ENCODE measurements around the gene GRIA1.

The GRIA1 gene

DNA sequence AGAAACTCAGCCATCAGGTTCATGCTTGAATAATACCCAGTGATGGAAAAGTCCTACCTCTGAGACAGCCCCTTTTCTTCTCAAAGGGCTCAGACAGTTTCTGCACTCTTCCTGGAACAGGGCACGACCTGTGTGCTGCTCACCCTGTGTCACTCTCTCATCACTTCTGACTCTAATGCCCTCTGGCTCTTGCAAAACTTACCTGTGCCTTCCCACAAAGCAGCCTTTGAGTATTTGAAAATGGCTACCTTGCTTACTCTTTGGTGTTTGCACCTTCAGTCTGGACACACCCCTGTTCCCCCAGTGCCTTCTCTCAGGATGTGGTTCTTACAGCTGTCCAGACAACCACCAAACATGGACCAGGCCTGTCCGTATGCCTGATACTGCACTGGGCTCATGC, 171.4 kb downstream of the GRIA1 start:
- peaks cover 10% of the 10 kb centered on the region for H3K36me3 ChIP-seq (ENCODE audit: insufficient read depth, low read length)
- no peak overlapping the region for H3K4me3 ChIP-seq (ENCODE audit: low read length)
- no peak overlapping the region for H2AFZ ChIP-seq (ENCODE audit: low read depth, low read length)
- H3K27me3 ChIP-seq (ENCODE audit: insufficient read depth, low read length) = no peaks in the 10 kb centered on the region
- H3K9me3 ChIP-seq (ENCODE audit: low read length) = no peaks in the 10 kb centered on the region
- peaks cover 25% of the 10 kb centered on the region for H3K4me1 ChIP-seq (ENCODE audit: insufficient read depth, low read length)

GRCh38 chr5:153670101-153670500, 179.6 kb downstream of the GRIA1 start:
- Histone ChIP-seq H2AFZ (ENCODE audit: low read depth, low read length) (no peak overlapping the region), H3K36me3 (ENCODE audit: insufficient read depth, low read length) (peaks cover 7% of the 10 kb centered on the region), H3K9me3 (ENCODE audit: low read length) (peaks cover 3% of the 10 kb centered on the region), H3K4me1 (ENCODE audit: insufficient read depth, low read length) (no peaks in the 10 kb centered on the region), H3K4me3 (ENCODE audit: low read length) (no peak overlapping the region), H3K27me3 (ENCODE audit: insufficient read depth, low read length) (no peaks in the 10 kb centered on the region)

DNA sequence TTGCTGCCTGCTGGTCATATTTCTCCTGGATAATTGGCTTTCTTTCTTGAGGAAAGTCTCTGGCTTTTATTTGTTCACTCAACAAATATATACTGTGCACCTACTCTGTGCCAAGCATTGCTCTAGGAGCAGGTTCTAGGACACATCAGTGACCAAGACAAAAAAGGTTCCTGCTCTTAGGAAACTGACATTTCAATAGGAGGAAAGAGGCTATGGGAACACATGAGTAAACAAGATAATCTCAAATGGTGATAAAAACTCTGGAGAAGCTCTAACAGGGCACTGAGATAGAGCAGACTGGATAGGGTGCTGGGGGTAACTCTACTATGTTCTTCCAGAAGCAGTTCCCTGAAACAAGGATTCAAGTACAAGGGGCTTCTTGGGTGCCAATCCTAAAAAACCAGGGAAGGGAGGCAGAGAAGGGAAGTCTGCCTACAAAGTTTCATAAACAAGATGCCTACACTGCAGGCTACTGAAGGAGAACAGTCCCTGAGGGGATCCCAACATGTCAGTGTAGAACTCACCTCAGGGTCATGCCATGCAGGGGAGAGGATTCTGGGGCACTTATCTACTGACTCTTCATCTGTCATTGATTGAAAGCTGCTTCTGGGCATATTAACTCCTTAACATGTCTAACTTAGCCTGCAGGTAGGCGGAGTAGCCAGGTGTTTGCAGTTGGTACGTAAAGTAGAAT, 181.3 kb downstream of the GRIA1 start:
- Histone ChIP-seq H3K36me3 (ENCODE audit: insufficient read depth, low read length) (peaks cover 19% of the 10 kb centered on the region), H3K27me3 (ENCODE audit: insufficient read depth, low read length) (no peaks in the 10 kb centered on the region), H3K4me1 (ENCODE audit: insufficient read depth, low read length) (no peaks in the 10 kb centered on the region), H3K4me3 (ENCODE audit: low read length) (no peak overlapping the region), H3K9me3 (ENCODE audit: low read length) (peaks cover 5% of the 10 kb centered on the region), H2AFZ (ENCODE audit: low read depth, low read length) (no peak overlapping the region)

- no peak overlapping the region for H3K4me3 ChIP-seq (ENCODE audit: low read length)
- H3K36me3 ChIP-seq (ENCODE audit: insufficient read depth, low read length) = peaks cover 26% of the 10 kb centered on the region
- H3K27me3 ChIP-seq (ENCODE audit: insufficient read depth, low read length) = no peaks in the 10 kb centered on the region
- H3K9me3 ChIP-seq (ENCODE audit: low read length) = peaks cover 5% of the 10 kb centered on the region
- H3K4me1 ChIP-seq (ENCODE audit: insufficient read depth, low read length) = no peaks in the 10 kb centered on the region
- H2AFZ ChIP-seq (ENCODE audit: low read depth, low read length) = no peak overlapping the region
Observed at GRCh38 chr5:153672347-153673090, 182.0 kb downstream of the GRIA1 start.

- Histone ChIP-seq H2AFZ (ENCODE audit: low read depth, low read length) (no peak overlapping the region), H3K27me3 (ENCODE audit: insufficient read depth, low read length) (no peaks in the 10 kb centered on the region), H3K4me3 (ENCODE audit: low read length) (no peak overlapping the region), H3K4me1 (ENCODE audit: insufficient read depth, low read length) (no peaks in the 10 kb centered on the region), H3K9me3 (ENCODE audit: low read length) (peaks cover 3% of the 10 kb centered on the region), H3K36me3 (ENCODE audit: insufficient read depth, low read length) (peaks cover 44% of the 10 kb centered on the region)
Observed at GRCh38 chr5:153674356-153674755, 183.9 kb downstream of the GRIA1 start.

GRCh38 chr5:153676406-153676805, 185.9 kb downstream of the GRIA1 start:
- Histone ChIP-seq H2AFZ (ENCODE audit: low read depth, low read length) (no peak overlapping the region), H3K9me3 (ENCODE audit: low read length) (peaks cover 7% of the 10 kb centered on the region), H3K4me3 (ENCODE audit: low read length) (no peak overlapping the region), H3K27me3 (ENCODE audit: insufficient read depth, low read length) (no peaks in the 10 kb centered on the region), H3K4me1 (ENCODE audit: insufficient read depth, low read length) (no peaks in the 10 kb centered on the region), H3K36me3 (ENCODE audit: insufficient read depth, low read length) (peaks cover 54% of the 10 kb centered on the region)

GRCh38 chr5:153676821-153677220, 186.4 kb downstream of the GRIA1 start:
- Histone ChIP-seq H3K4me3 (ENCODE audit: low read length) (no peak overlapping the region), H3K4me1 (ENCODE audit: insufficient read depth, low read length) (no peaks in the 10 kb centered on the region), H2AFZ (ENCODE audit: low read depth, low read length) (no peak overlapping the region), H3K9me3 (ENCODE audit: low read length) (peaks cover 7% of the 10 kb centered on the region), H3K36me3 (ENCODE audit: insufficient read depth, low read length) (peaks cover 56% of the 10 kb centered on the region), H3K27me3 (ENCODE audit: insufficient read depth, low read length) (no peaks in the 10 kb centered on the region)

DNA sequence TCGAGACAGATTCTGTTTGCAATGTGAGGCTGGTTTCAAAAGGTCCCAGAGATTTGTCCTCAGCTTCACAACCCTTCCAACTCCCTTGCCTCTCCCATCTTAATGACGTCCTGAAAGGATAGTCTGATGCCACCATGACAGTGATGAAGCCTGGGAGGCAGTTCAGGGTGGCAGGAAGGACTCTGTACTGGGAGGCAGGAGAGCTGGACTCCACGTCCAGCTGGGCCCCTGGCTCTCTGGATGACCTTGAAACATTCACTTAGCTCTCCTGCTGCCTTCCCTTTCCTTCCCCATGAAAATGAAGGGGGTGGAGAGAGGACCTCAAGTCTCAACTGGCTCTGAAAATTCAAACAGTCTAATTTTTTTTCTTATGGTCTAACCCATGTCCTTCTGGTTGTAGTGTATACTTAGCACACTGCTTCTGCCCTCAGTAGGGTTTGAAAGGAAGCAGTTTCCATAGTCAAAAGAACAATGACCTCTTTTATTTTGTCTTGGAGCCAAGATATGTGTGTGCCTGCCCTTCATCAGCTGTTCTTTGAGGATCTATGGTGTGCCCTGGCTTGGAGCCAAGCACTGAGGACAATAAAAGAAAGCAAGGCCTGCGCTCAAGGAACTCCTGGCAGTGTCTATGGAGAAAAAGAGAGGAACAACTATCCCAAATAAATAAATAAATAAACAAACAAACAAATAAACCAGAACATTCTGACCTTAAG, 188.3 kb downstream of the GRIA1 start:
- Histone ChIP-seq H3K27me3 (ENCODE audit: insufficient read depth, low read length) (no peaks in the 10 kb centered on the region), H2AFZ (ENCODE audit: low read depth, low read length) (no peak overlapping the region), H3K4me3 (ENCODE audit: low read length) (no peak overlapping the region), H3K36me3 (ENCODE audit: insufficient read depth, low read length) (peaks cover 59% of the 10 kb centered on the region), H3K9me3 (ENCODE audit: low read length) (peaks cover 7% of the 10 kb centered on the region), H3K4me1 (ENCODE audit: insufficient read depth, low read length) (no peaks in the 10 kb centered on the region)

DNA sequence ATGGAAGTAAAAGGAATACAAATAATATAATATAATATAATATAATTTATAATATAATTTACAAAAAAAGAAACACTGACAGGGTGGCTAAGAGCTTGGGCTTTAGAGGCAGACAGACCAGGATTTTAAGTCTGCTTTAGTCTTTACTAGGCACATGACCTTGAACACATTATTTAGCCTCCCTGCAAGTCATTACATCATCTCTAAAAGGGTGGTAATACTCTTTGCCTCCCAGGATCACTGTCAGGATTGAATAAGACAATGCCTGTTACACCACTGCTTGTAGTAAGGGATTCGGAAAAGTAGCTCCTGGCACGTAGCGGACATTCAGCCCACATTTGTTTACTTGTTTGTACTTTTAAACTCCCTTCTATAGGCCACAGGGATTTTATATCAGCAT, 199.8 kb downstream of the GRIA1 start:
- Histone ChIP-seq H3K36me3 (ENCODE audit: insufficient read depth, low read length) (peaks cover 61% of the 10 kb centered on the region), H3K27me3 (ENCODE audit: insufficient read depth, low read length) (no peaks in the 10 kb centered on the region), H2AFZ (ENCODE audit: low read depth, low read length) (no peak overlapping the region), H3K4me1 (ENCODE audit: insufficient read depth, low read length) (no peaks in the 10 kb centered on the region), H3K4me3 (ENCODE audit: low read length) (no peak overlapping the region), H3K9me3 (ENCODE audit: low read length) (no peaks in the 10 kb centered on the region)

GRCh38 chr5:153696256-153696655, 205.8 kb downstream of the GRIA1 start:
- H2AFZ ChIP-seq (ENCODE audit: low read depth, low read length) = no peak overlapping the region
- H3K36me3 ChIP-seq (ENCODE audit: insufficient read depth, low read length) = peaks cover 29% of the 10 kb centered on the region
- H3K27me3 ChIP-seq (ENCODE audit: insufficient read depth, low read length) = no peaks in the 10 kb centered on the region
- H3K9me3 ChIP-seq (ENCODE audit: low read length) = no peaks in the 10 kb centered on the region
- peaks cover 7% of the 10 kb centered on the region for H3K4me1 ChIP-seq (ENCODE audit: insufficient read depth, low read length)
- no peak overlapping the region for H3K4me3 ChIP-seq (ENCODE audit: low read length)

- no peak overlapping the region for H3K4me3 ChIP-seq (ENCODE audit: low read length)
- H3K4me1 ChIP-seq (ENCODE audit: insufficient read depth, low read length) = peaks cover 13% of the 10 kb centered on the region
- no peaks in the 10 kb centered on the region for H3K9me3 ChIP-seq (ENCODE audit: low read length)
- H2AFZ ChIP-seq (ENCODE audit: low read depth, low read length) = no peak overlapping the region
- H3K27me3 ChIP-seq (ENCODE audit: insufficient read depth, low read length) = no peaks in the 10 kb centered on the region
- H3K36me3 ChIP-seq (ENCODE audit: insufficient read depth, low read length) = peaks cover 23% of the 10 kb centered on the region
Observed at GRCh38 chr5:153699035-153699434, 208.6 kb downstream of the GRIA1 start.

DNA sequence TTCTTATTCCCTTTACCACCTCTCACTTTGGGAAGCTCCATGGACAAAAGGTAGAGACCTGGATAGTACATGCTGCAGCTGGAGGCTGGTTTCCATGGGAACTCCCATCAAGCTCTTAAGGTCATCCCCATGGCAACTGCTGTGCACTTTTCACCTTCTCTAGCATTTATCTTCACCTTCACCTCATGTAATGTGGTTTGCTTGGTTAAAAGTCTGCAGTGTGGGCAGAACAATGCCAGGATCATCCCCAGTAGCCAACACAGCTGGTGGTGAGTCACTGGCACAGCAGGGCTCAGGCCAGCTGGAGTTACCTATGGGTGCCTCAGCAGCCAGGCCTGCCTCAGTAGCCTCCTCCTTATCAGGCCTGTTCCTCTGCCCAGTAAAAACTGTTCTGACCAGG, 210.5 kb downstream of the GRIA1 start:
- no peaks in the 10 kb centered on the region for H3K27me3 ChIP-seq (ENCODE audit: insufficient read depth, low read length)
- H3K4me3 ChIP-seq (ENCODE audit: low read length) = no peak overlapping the region
- H2AFZ ChIP-seq (ENCODE audit: low read depth, low read length) = no peak overlapping the region
- peaks cover 13% of the 10 kb centered on the region for H3K4me1 ChIP-seq (ENCODE audit: insufficient read depth, low read length)
- no peaks in the 10 kb centered on the region for H3K9me3 ChIP-seq (ENCODE audit: low read length)
- peaks cover 32% of the 10 kb centered on the region for H3K36me3 ChIP-seq (ENCODE audit: insufficient read depth, low read length)

GRCh38 chr5:153702265-153702664, 211.8 kb downstream of the GRIA1 start:
- H3K27me3 ChIP-seq (ENCODE audit: insufficient read depth, low read length) = no peaks in the 10 kb centered on the region
- no peak overlapping the region for H3K4me3 ChIP-seq (ENCODE audit: low read length)
- peaks cover 33% of the 10 kb centered on the region for H3K36me3 ChIP-seq (ENCODE audit: insufficient read depth, low read length)
- peaks cover 13% of the 10 kb centered on the region for H3K4me1 ChIP-seq (ENCODE audit: insufficient read depth, low read length)
- H3K9me3 ChIP-seq (ENCODE audit: low read length) = no peaks in the 10 kb centered on the region
- no peak overlapping the region for H2AFZ ChIP-seq (ENCODE audit: low read depth, low read length)

Measured in neuron (in vitro differentiated cells).